Endothelial cell of umbilical vein (primary cell): ENCODE results near the gene CLCN3. TPM values are rescaled to one million over a fixed set of nuclear protein-coding genes. Genes with fewer than 3 reads are reported as not detected.

Source experiments
- BruUV-seq: library from RNA; stranded (reverse); fragments of 400-500 nt; replicated peaks from 2 replicates; lab custom pipeline; 2021; lab: Mats Ljungman, UMichigan
- CTCF ChIA-PET: fragments of 300-600, 350-600 bp; sonication (Branson Sonifier 250); formaldehyde crosslinking; loops from one replicate; lab custom pipeline; 2021; ENCODE audit warnings: antibody characterized with exemption, inconsistent platforms; lab: Charles Lee
- POLR2A ChIA-PET: fragments of 300-600, 350-600 bp; sonication (Branson Sonifier 250); formaldehyde crosslinking; loops from one replicate; lab custom pipeline; 2021; ENCODE audit warnings: antibody characterized with exemption, inconsistent platforms; lab: Charles Lee
- DNase-seq: peaks from one replicate; pipeline ENCODE4 v3.0.0-alpha.2; 2011; ENCODE audit warnings: low read depth, low spot score
- FAIRE-seq: peaks from 2 replicates; lab custom pipeline; 2011; peaks lifted over from hg19 to GRCh38; lab: Jason Lieb, UNC
- H2AFZ ChIP-seq: 2 replicates; pipeline ENCODE4 v1.6.0; 2012; ENCODE audit warnings: low read depth, low read length, control low read depth, inconsistent platforms
- H3K27ac ChIP-seq: 2 replicates; pipeline ENCODE4 v1.5.1; 2011; ENCODE audit warnings: low read depth, mild to moderate bottlenecking, control low read depth, low read length, moderate library complexity; ENCODE audit not compliant: insufficient read depth
- H3K27me3 ChIP-seq, 2 experiments: 2 replicates each; pipeline versions ENCODE4 v1.6.0 to v1.6.1; 2011; ENCODE audit warnings: low read length in 2 of 2, mixed read lengths in 1 of 2; ENCODE audit not compliant: control insufficient read depth in 2 of 2, insufficient read depth in 2 of 2
- H3K36me3 ChIP-seq, 2 experiments: 2 replicates in 1 of 2; 3 replicates in 1 of 2; pipeline ENCODE4 v1.5.1; 2011; ENCODE audit warnings: low read length in 2 of 2, mild to moderate bottlenecking in 1 of 2, moderate library complexity in 1 of 2; ENCODE audit not compliant: control insufficient read depth in 2 of 2, insufficient read depth in 2 of 2; ENCODE audit errors: extremely low read depth in 1 of 2
- H3K4me1 ChIP-seq: 3 replicates; pipeline ENCODE4 v1.5.1; 2011; ENCODE audit warnings: mild to moderate bottlenecking, low read length; ENCODE audit not compliant: control insufficient read depth, insufficient read depth; ENCODE audit errors: extremely low read depth
- H3K4me2 ChIP-seq: 2 replicates; pipeline ENCODE4 v1.6.1; 2011; ENCODE audit warnings: low read length, control low read depth, mixed read lengths; ENCODE audit not compliant: insufficient read depth
- H3K4me3 ChIP-seq, 3 experiments: fragments of 200-600 bp in 1 of 3; sonication (generic), shearing (Covaris generic) in 1 of 3; replicated peaks in 1 of 3; 2 replicates each; pipeline ENCODE4 v1.5.1; 2011 to 2016; ENCODE audit warnings: control low read depth in 3 of 3, low read length in 3 of 3, mild to moderate bottlenecking in 2 of 3, inconsistent platforms in 1 of 3, low read depth in 1 of 3, moderate library complexity in 1 of 3; ENCODE audit not compliant: insufficient read depth in 1 of 3
- H3K79me2 ChIP-seq: 2 replicates; pipeline ENCODE4 v1.6.0; 2012; ENCODE audit warnings: low read length, inconsistent platforms; ENCODE audit not compliant: control insufficient read depth, insufficient read depth
- H3K9ac ChIP-seq: replicated peaks from 2 replicates; pipeline ENCODE3; 2011; ENCODE audit warnings: low read length, control low read depth; ENCODE audit not compliant: insufficient read depth; ENCODE audit errors: extremely low read depth
- H3K9me1 ChIP-seq: replicated peaks from 3 replicates; pipeline ENCODE4 v1.6.0; 2011; ENCODE audit warnings: mild to moderate bottlenecking, low read length; ENCODE audit not compliant: control insufficient read depth, insufficient read depth; ENCODE audit errors: extremely low read depth
- H3K9me3 ChIP-seq: replicated peaks from 2 replicates; pipeline ENCODE4 v1.5.1; 2012; ENCODE audit warnings: low read length, inconsistent platforms; ENCODE audit not compliant: control insufficient read depth, insufficient read depth
- H4K20me1 ChIP-seq: replicated peaks from 2 replicates; pipeline ENCODE3; 2011; ENCODE audit warnings: mild to moderate bottlenecking, low read length; ENCODE audit not compliant: control insufficient read depth, insufficient read depth; ENCODE audit errors: extremely low read depth
- CTCF ChIP-seq, 2 donors: IDR thresholded peaks; 1 replicate in 1 of 2; 2 replicates in 1 of 2; pipeline ENCODE4 v1.5.1; 2011; ENCODE audit warnings: low read length in 2 of 2, mild to moderate bottlenecking in 2 of 2, moderate library complexity in 2 of 2, control low read depth in 1 of 2, inconsistent platforms in 1 of 2, low read depth in 1 of 2; ENCODE audit not compliant: insufficient read depth in 1 of 2; ENCODE audit errors: extremely low read depth in 1 of 2
- EZH2 ChIP-seq: IDR thresholded peaks from 2 replicates; pipeline ENCODE4 v1.6.1; 2012; ENCODE audit warnings: borderline replicate concordance, low read depth, mild to moderate bottlenecking, moderate library complexity, low read length, inconsistent platforms; ENCODE audit not compliant: severe bottlenecking
- FOS ChIP-seq: IDR thresholded peaks from 2 replicates; pipeline ENCODE4 v1.6.1; 2011; ENCODE audit warnings: mild to moderate bottlenecking, low read length, moderate library complexity, borderline replicate concordance; ENCODE audit not compliant: insufficient read depth
- GATA2 ChIP-seq: IDR thresholded peaks from 2 replicates; pipeline ENCODE4 v1.7.0; 2011; ENCODE audit warnings: low read depth, mild to moderate bottlenecking, moderate library complexity, mixed read lengths, low read length; ENCODE audit not compliant: insufficient read length, insufficient read depth
- JUN ChIP-seq: IDR thresholded peaks from 2 replicates; pipeline ENCODE4 v1.6.1; 2011; ENCODE audit warnings: borderline replicate concordance, low read depth; ENCODE audit not compliant: insufficient read length, insufficient read depth
- MAX ChIP-seq: IDR thresholded peaks from 2 replicates; pipeline ENCODE4 v1.6.1; 2011; ENCODE audit not compliant: insufficient read depth, insufficient read length
- MYC ChIP-seq: IDR thresholded peaks from one replicate; pipeline ENCODE4 v1.6.1; 2011; ENCODE audit warnings: mild to moderate bottlenecking, low read depth, low read length
- POLR2A ChIP-seq: IDR thresholded peaks from 2 replicates; pipeline ENCODE4 v1.6.1; 2012; ENCODE audit warnings: low read depth, mild to moderate bottlenecking, control low read depth, low read length
- POLR2AphosphoS5 ChIP-seq: IDR thresholded peaks from 2 replicates; pipeline ENCODE4 v1.6.1; 2012; ENCODE audit warnings: low read depth, mild to moderate bottlenecking, control low read depth, low read length, moderate library complexity; ENCODE audit not compliant: insufficient read depth
- dilution Hi-C: fragments of 300-500 bp; cut with MboI; formaldehyde crosslinking; loops from one replicate; pipeline ENCODE4 v1.15.0; 2019; ENCODE audit warnings: low sequenced_read_pairs; ENCODE audit not compliant: extremely low pct_ligation_motif_present
- intact Hi-C: fragments of 100-400 bp; cut with micrococcal nuclease; formaldehyde crosslinking; loops from one replicate; pipeline ENCODE4 v1.10.0; 2022
- polyA plus RNA-seq, 4 experiments: library from polyadenylated mRNA; depleted of rRNA in 3 of 4; stranded (reverse) in 3 of 4; unstranded in 1 of 4; fragments of >200 nt; gene quantifications; 2 replicates each; pipeline versions ENCODE4 v1.2.1 to v1.2.3, GENCODE V29; 2011 to 2012; ENCODE audit warnings: missing spikeins in 1 of 4
- total RNA-seq: library from RNA; stranded (reverse); gene quantifications from 2 replicates; pipeline ENCODE4 v1.2.3, GENCODE V29; 2021

The CLCN3 gene
- total and polyA plus RNA-seq, 2 donors (not counting 3 experiments of a cell fraction or from before 2014, with no cell fraction given): 16.5 to 51.4 TPM

GRCh38 chr4:169618986-169619385, 1.4 kb upstream of the CLCN3 start:
- no peak overlapping the region for H3K9ac ChIP-seq

More at GRCh38 chr4:169618986-169619385, 1.4 kb upstream of the CLCN3 start:
- dilution Hi-C loops (no loop called here), intact Hi-C loops (no loop called here)
- no peaks in the 10 kb centered on the region for H3K27me3 ChIP-seq
- TF ChIP-seq EZH2 (no peak), GATA2 (no peak), JUN (no peak), POLR2AphosphoS5 (no peak), CTCF (IDR thresholded peaks at IDR 0.05; ENCODE audit: extremely low read depth in 1 of 2, insufficient read depth in 1 of 2, low read depth in 1 of 2, low read length in 2 of 2) (no peak), MYC (no peak), MAX (no peak), FOS (no peak), POLR2A (no peak)
- CTCF ChIA-PET: interaction anchor here (1.2 to 4.0 kb wide), 4 partner anchors 40 to 623 kb away, joined by 3 to 19 read pairs (median 4); no protein-coding TSS in a partner anchor
- no peaks in the 10 kb centered on the region for H4K20me1 ChIP-seq
- H2AFZ ChIP-seq: no peak overlapping the region
- peak overlapping the region; percentile 96 for H3K4me2 ChIP-seq
- BruUV-seq: no TSS peak
- no peak overlapping the region for H3K4me3 ChIP-seq
- no peaks in the 10 kb centered on the region for H3K9me3 ChIP-seq
- DNase-seq: no peak
- H3K27ac ChIP-seq: no peak overlapping the region
- peaks cover 19% of the 10 kb centered on the region for H3K4me1 ChIP-seq
- H3K79me2 ChIP-seq: peaks cover 26% of the 10 kb centered on the region
- no peak for FAIRE-seq
- POLR2A ChIA-PET: no interaction called here
- H3K36me3 ChIP-seq: no peaks in the 10 kb centered on the region
- H3K9me1 ChIP-seq: no peaks in the 10 kb centered on the region
